HFF-Myc (cell line): ENCODE measurements around the gene GMDS.

Experiments
- DNase-seq: peaks from one replicate; pipeline ENCODE4 v3.0.0-alpha.2; 2011; ENCODE audit warnings: low read depth; ENCODE audit errors: extremely low read depth
- H3K4me3 ChIP-seq: replicated peaks from 2 replicates; pipeline ENCODE4 v1.5.1; 2011; ENCODE audit warnings: low read depth, mild to moderate bottlenecking, control low read depth, low read length
- TF ChIP-seq, protein P1 (sequence below): IDR thresholded peaks from 2 replicates; pipeline ENCODE4 v1.5.1; 2012; ENCODE audit warnings: mild to moderate bottlenecking, low read depth, low read length, control low read depth; ENCODE audit errors: missing control alignments

GMDS gene

DNA sequence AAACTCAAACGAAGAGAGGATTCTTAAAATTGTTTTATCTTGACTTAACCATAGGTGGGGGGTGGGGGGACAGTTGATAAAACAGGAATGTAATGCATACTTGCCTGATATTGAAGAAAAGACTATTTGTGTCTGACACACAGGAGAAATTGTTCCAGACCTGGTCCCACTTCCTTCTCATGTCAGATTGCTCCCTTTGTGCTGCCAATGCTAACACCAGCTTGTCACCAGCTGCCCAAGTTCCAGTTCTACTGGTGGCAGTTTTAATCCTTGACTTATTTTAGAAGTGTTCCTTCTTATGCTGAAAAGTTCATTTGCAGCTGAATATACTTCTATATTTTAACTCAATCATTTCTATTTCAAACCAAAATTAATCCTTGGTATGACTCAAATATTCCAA lies 127.3 kb downstream of the GMDS start:
- H3K4me3 ChIP-seq = no peak overlapping the region
- TF ChIP-seq, protein P1, sequence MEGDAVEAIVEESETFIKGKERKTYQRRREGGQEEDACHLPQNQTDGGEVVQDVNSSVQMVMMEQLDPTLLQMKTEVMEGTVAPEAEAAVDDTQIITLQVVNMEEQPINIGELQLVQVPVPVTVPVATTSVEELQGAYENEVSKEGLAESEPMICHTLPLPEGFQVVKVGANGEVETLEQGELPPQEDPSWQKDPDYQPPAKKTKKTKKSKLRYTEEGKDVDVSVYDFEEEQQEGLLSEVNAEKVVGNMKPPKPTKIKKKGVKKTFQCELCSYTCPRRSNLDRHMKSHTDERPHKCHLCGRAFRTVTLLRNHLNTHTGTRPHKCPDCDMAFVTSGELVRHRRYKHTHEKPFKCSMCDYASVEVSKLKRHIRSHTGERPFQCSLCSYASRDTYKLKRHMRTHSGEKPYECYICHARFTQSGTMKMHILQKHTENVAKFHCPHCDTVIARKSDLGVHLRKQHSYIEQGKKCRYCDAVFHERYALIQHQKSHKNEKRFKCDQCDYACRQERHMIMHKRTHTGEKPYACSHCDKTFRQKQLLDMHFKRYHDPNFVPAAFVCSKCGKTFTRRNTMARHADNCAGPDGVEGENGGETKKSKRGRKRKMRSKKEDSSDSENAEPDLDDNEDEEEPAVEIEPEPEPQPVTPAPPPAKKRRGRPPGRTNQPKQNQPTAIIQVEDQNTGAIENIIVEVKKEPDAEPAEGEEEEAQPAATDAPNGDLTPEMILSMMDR = no peak
- no peak for DNase-seq

DNA sequence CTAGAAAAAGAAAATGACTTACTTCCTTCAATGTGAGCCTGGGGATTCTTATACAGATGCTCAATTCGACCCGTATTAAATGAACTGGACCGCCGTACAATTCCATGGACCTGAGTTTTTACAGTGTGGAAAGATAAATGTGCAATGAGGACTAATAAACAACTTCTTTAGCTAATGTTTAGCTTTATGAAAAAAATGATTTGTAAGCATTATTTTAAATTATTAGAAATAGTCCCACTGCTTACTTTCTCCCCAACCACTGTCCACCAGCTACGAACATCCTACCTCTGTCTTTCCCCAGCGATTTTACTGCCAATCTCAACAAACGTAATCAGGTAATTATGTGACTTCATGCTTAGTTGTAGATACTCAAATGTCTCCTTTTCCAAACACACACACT lies 128.0 kb downstream of the GMDS start:
- H3K4me3 ChIP-seq = no peak overlapping the region
- TF ChIP-seq, protein P1 = no peak
- no peak for DNase-seq

DNA sequence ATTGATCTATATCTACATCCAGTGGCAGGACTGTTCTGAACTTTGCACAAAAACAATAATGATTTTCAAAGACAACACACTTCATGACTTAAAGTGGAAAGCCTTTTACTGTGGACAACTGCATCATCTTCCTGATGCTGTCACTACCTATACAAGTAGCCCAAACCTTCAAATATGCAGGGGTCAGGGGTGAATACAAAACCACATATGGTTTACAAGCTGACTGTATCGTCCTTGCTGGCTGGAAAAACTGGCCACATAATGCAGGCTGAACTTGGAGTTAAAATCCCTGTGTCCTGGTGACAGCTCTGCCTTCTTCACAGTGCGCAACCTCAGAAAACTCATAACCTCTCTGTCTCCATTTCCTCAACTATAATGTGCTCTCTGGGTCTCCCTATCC lies 128.9 kb downstream of the GMDS start:
- no peak for DNase-seq
- H3K4me3 ChIP-seq = no peak overlapping the region
- TF ChIP-seq, protein P1 = no peak

DNA sequence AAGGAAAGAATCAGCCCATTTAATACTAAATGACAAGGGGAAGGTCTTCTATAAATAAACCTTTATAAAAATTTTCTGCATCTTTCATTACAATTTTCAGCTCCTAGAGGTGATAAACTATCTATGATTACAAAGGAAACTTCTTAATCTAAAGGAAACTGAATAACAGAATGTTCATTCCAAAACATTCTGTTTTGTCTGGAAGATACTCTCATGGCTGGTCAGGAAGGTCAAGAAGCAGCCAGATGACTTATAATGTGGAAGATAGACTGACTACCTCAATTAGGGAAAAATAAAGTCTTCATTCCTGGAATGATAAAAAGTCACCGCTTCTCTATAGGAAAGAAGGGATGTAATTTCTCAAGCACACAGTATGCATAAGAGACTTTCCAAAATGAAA lies 131.3 kb downstream of the GMDS start:
- TF ChIP-seq, protein P1 = no peak
- no peak overlapping the region for H3K4me3 ChIP-seq
- DNase-seq = no peak

DNA sequence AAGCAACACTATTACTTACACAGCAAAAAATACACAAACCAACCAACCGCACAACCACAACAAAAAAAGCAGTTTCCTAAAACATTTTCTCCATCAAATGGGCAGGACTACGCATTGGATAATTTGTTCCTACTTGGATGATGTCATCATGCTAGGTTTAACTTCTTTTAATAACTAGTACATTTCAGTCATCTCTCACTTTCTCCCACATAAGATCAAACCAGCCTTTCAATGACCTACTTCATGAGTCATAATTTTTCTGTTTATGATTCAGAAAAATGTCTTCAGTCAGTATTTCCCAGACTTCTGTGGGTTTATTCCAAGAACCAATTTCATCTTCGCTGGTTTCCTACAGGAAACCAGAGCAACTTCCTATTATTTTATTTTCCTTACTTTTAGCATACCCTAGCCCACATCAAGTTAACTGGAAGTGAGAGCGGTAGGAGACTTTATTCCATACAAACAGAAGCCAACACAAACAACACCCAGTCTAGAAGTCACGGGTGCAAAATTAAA lies 134.2 kb downstream of the GMDS start:
- H3K4me3 ChIP-seq = no peak overlapping the region
- TF ChIP-seq, protein P1 = no peak
- no peak for DNase-seq

DNA sequence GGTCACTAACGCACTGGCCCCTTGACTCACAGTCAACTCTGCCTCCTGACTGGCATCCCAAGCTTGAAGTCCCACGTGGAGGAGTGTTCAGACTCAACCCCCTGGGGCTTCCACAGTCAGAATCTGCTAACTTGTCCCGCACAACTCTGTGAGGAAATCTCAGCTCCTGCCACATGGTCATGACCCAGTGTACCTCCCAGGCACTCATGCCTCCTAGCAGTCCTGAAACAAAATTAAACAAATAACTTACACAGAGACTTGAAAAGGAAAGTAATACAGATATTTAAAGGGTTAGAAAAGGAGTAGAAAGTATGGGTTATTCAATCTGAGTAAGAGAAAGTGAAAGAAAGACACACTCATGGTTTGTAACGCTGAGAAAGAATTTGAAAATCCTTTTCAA lies 134.9 kb downstream of the GMDS start:
- no peak overlapping the region for H3K4me3 ChIP-seq
- TF ChIP-seq, protein P1 = no peak
- DNase-seq = no peak

DNA sequence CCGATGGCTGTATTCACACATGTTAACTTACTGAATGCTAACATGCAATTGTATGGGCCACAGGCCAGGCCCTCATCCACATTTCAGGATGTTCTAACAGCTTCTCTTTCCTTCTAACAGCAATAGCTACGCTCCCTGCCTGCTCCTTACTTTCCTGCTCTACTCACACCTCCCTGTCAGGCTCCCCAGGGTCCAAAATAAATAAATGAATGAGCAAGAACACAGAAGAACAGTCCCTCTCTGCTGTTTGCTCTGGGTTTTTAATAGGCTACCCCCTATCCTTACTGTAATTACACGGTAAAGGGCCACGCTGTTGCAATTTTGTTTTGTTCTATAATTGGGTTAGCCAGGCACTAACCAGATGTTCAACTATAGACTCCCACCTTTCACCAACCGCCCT lies 135.6 kb downstream of the GMDS start:
- TF ChIP-seq, protein P1 = no peak
- DNase-seq = no peak

More for the DNA sequence above, 135.6 kb downstream of the GMDS start:
- no peak overlapping the region for H3K4me3 ChIP-seq
